ENCODE results near the gene BPIFA3. TPM values are rescaled to one million over a fixed set of nuclear protein-coding genes. Genes with fewer than 3 reads are reported as not detected.

Gene BPIFA3
- total RNA-seq, 4 donors from 2014 or later: not detected

DNA sequence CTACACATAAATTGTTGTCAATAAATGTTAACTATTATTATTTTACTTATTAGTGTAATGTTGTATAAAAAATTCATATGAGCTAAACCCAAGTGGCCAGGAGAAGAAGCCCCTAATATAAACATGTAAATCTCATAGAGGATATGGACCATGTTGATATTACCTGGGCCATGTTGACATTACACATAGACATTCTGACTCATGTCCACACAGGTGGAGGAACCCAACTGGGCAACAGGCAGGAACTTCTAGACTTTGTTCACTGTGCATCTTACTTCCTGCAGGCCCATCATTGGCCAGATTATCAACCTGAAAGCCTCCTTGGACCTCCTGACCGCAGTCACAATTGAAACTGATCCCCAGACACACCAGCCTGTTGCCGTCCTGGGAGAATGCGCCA is 42.0 kb upstream of the BPIFA3 start:
- Histone ChIP-seq H3K27ac (replicated peaks in 1 of 4) (no peak overlapping the region), H3K4me1 (no peaks in the 10 kb centered on the region), H3K9me3 (peaks cover 0 to 9% (median 4%) of the 10 kb centered on the region in 4 donors), H3K36me3 (no peaks in the 10 kb centered on the region), H3K4me3 (no peak overlapping the region), H3K27me3 (no peaks in the 10 kb centered on the region)
- DNase-seq (ENCODE audit: extremely low spot score): no peak
- intact Hi-C loops (cut with DNase I): no loop called here
- 89% methylated on average over 3 of the region's 3 CpGs for WGBS
- TF ChIP-seq EP300 (IDR thresholded peaks at IDR 0.05) (no peak), POLR2AphosphoS5 (IDR thresholded peaks at IDR 0.05) (no peak), POLR2A (IDR thresholded peaks at IDR 0.05; ENCODE audit: low read depth) (no peak)
- TF ChIP-seq, protein P1, sequence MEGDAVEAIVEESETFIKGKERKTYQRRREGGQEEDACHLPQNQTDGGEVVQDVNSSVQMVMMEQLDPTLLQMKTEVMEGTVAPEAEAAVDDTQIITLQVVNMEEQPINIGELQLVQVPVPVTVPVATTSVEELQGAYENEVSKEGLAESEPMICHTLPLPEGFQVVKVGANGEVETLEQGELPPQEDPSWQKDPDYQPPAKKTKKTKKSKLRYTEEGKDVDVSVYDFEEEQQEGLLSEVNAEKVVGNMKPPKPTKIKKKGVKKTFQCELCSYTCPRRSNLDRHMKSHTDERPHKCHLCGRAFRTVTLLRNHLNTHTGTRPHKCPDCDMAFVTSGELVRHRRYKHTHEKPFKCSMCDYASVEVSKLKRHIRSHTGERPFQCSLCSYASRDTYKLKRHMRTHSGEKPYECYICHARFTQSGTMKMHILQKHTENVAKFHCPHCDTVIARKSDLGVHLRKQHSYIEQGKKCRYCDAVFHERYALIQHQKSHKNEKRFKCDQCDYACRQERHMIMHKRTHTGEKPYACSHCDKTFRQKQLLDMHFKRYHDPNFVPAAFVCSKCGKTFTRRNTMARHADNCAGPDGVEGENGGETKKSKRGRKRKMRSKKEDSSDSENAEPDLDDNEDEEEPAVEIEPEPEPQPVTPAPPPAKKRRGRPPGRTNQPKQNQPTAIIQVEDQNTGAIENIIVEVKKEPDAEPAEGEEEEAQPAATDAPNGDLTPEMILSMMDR (IDR thresholded peaks at IDR 0.05): no peak

DNA sequence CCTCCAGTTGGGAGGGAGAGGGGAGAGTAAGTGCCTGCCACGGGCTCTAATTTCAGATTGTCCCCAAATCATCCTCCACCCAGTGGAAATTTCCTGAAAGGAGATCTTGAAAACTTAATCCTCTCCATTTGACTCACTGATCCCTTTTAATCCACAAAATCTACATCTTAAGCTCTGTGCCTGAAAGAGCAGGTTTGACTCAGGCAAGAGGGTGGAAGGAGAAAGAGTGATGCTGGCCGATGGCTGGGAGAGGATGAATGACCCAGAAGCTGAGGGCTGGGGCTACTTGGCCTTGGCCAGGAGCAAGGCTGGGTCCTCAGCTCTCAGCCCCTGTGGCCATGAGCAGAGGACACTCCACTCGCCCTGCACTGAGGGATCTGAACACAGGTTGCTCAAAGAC is 41.1 kb upstream of the BPIFA3 start:
- DNase-seq (ENCODE audit: extremely low spot score): no peak
- Histone ChIP-seq H3K36me3 (no peaks in the 10 kb centered on the region), H3K27ac (replicated peaks in 1 of 4) (no peak overlapping the region), H3K4me3 (no peak overlapping the region), H3K4me1 (no peaks in the 10 kb centered on the region), H3K9me3 (peaks cover 0 to 2% (median under 1%) of the 10 kb centered on the region in 4 donors), H3K27me3 (no peaks in the 10 kb centered on the region)
- TF ChIP-seq, protein P1 (IDR thresholded peaks at IDR 0.05): no peak
- no peak for TF ChIP-seq POLR2A (IDR thresholded peaks at IDR 0.05; ENCODE audit: low read depth)
- TF ChIP-seq POLR2AphosphoS5 (IDR thresholded peaks at IDR 0.05): no peak
- TF ChIP-seq EP300 (IDR thresholded peaks at IDR 0.05): no peak
- 68% methylated on average over 3 of the region's 3 CpGs for WGBS
- intact Hi-C loops (cut with DNase I): no loop called here

DNA sequence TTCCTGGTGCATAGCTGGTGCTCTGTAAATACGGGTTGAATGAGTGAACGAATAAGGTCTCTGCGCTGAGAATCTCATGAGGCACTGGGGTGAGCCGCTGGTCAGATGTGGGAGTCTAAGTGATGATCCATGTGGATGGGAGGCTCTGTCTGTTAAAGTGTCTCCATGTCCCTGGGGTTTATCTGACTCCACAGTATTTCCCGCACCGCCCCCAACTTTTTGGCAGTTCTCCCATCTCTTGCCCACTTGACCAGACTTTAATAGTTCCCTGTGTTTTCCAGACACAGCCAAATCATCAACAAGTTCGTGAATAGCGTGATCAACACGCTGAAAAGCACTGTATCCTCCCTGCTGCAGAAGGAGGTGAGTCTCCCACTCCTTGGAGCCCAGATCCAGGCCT is 39.3 kb upstream of the BPIFA3 start:
- Histone ChIP-seq H3K4me1 (no peaks in the 10 kb centered on the region), H3K27ac (replicated peaks in 1 of 4) (no peak overlapping the region), H3K4me3 (no peak overlapping the region), H3K36me3 (no peaks in the 10 kb centered on the region), H3K27me3 (no peaks in the 10 kb centered on the region), H3K9me3 (no peaks in the 10 kb centered on the region)
- WGBS: 71% methylated on average over 9 of the region's 9 CpGs
- DNase-seq (ENCODE audit: extremely low spot score): no peak
- intact Hi-C loops (cut with DNase I): no loop called here
- TF ChIP-seq, protein P1 (IDR thresholded peaks at IDR 0.05): no peak
- no peak for TF ChIP-seq POLR2AphosphoS5 (IDR thresholded peaks at IDR 0.05)
- TF ChIP-seq POLR2A (IDR thresholded peaks at IDR 0.05; ENCODE audit: low read depth): no peak
- TF ChIP-seq EP300 (IDR thresholded peaks at IDR 0.05): no peak

DNA sequence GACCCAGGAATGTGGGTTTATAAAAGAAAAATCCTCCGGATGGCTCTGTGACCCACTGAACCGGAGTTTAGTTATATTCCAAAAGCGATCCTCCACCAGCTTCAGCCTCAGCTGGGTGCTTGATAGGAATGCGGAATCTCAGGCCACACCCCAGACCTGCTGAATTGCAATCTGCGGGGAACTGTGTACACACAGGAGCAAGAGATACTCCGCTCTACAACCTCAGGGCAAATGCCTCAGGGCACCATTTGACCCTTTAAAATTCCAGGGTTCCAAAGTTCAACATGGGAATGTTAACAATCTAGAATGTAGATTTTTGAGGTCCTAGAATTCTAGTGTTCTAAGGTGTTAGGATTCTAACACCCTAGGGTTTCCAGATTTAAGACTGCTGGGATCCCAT is 38.4 kb upstream of the BPIFA3 start:
- Histone ChIP-seq H3K9me3 (no peaks in the 10 kb centered on the region), H3K4me3 (no peak overlapping the region), H3K27me3 (peaks cover 0 to 4% (median 0%) of the 10 kb centered on the region in 4 donors), H3K36me3 (no peaks in the 10 kb centered on the region), H3K4me1 (no peaks in the 10 kb centered on the region), H3K27ac (replicated peaks in 1 of 4) (no peak overlapping the region)
- intact Hi-C loops (cut with DNase I): no loop called here
- 78% methylated on average over 6 of the region's 6 CpGs for WGBS
- no peak for DNase-seq (ENCODE audit: extremely low spot score)
- TF ChIP-seq EP300 (IDR thresholded peaks at IDR 0.05): no peak
- TF ChIP-seq POLR2A (IDR thresholded peaks at IDR 0.05; ENCODE audit: low read depth): no peak
- TF ChIP-seq POLR2AphosphoS5 (IDR thresholded peaks at IDR 0.05): no peak
- TF ChIP-seq, protein P1 (IDR thresholded peaks at IDR 0.05): no peak

DNA sequence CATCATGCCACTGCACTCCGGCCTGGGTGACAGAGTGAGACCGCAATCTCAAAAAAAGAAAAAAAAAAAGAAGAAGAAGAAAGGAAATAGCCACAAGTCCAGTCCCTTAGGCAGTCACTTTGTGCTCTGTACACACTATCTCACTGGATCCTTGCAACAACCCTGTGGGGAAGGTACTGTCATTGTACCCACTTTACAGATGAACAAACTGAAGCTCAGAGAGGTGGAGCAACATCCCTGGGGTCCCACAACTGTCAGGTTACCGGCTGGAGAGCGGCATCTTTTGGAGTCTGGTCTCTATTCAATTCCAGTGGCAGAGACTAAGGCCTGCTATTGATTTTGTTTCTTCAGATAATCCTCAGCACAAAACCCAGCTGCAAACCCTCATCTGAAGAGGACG is 37.0 kb upstream of the BPIFA3 start:
- intact Hi-C loops (cut with DNase I): no loop called here
- no peak for TF ChIP-seq POLR2A (IDR thresholded peaks at IDR 0.05; ENCODE audit: low read depth)
- TF ChIP-seq, protein P1 (IDR thresholded peaks at IDR 0.05): no peak
- TF ChIP-seq POLR2AphosphoS5 (IDR thresholded peaks at IDR 0.05): no peak
- TF ChIP-seq EP300 (IDR thresholded peaks at IDR 0.05): no peak
- WGBS: 82% methylated on average over 5 of the region's 5 CpGs
- Histone ChIP-seq H3K4me3 (no peak overlapping the region), H3K27me3 (peaks cover 0 to 7% (median 0%) of the 10 kb centered on the region in 4 donors), H3K27ac (replicated peaks in 1 of 4) (no peak overlapping the region), H3K4me1 (no peaks in the 10 kb centered on the region), H3K9me3 (no peaks in the 10 kb centered on the region), H3K36me3 (no peaks in the 10 kb centered on the region)
- no peak for DNase-seq (ENCODE audit: extremely low spot score)

Measured in esophagus muscularis mucosa (tissue), 4 donors.